ENCODE results near the gene TRIM31.

Gene TRIM31

DNA sequence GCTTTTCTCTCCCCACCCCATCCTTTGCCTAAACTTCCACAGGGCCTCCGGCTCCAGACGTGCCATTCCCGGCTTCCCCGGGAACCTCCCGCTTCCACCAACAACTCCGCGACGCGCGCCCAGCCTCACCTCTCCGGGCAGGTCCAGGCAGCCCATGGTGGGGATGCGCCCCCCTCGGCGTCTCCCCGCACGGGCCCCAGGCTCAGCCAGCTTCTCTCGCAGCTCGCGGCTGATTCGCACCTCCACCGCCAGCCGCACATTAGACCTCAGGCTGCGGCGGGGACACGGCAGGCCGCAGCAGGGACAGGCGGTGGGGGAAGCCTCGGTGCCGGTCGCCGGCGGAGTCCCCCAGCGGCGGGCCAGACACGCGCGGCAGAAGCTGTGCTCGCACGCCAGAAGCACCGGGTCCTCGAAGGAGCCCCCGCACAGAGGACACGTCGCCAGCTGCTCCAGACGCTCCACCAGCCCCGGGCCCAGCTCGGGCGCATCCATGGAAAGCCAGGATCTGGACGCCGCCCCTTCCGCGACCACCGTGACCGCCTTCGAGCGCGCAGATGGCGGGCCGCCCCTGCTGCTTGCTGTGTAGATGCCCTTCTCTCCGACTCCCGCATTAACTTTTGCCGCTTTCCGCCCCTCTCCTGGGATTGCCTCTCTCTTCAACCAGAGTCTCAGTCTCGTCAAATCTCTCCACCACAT, 37.6 kb downstream of the TRIM31 start, which contains the start of gene RNF39:
Gene RNF39 (minus strand): TSS at position 676 of the 696 bp plus-strand sequence. CDS start 184 bp downstream, at position 492.
- DNase-seq: peak in 1 of 2 donors; percentile 20

DNA sequence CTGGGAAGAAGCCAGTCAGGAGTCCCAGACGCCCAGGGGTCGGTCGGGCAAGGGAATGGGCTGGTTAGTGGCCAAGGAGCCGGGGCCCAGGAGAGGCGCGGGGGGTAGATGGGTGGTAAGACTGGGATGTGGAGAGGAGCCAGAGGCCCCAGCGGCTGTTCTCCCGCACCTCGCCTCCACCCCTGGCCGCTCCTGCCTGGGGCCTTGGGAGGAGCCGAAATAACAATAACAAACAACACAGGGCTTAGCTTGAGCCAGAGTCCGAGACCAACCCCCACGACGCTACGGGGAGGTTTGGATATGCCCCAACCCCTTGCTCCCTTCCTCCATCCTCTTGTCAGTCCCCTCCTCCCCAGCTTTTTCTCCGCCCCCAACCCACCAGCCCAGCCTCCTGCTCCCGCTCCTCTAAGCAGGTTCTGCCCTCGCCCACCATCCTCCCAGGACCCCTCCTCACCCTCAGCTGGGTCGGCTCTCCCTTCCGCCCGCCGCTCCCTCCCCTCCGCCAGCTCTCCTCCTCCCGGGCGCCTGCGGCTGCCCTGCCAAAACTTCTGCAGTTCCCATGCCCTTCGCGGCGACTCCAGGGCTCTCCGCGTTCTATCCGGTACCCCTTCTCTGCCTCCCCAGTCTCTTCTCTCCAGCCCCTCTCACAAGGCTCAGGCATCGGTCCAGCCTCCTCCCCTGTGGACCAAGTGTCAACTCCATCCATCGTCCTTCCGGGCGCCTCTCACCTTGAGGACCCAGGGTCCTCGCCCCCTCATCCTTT, 38.4 kb downstream of the TRIM31 start:
- DNase-seq: no peak

DNA sequence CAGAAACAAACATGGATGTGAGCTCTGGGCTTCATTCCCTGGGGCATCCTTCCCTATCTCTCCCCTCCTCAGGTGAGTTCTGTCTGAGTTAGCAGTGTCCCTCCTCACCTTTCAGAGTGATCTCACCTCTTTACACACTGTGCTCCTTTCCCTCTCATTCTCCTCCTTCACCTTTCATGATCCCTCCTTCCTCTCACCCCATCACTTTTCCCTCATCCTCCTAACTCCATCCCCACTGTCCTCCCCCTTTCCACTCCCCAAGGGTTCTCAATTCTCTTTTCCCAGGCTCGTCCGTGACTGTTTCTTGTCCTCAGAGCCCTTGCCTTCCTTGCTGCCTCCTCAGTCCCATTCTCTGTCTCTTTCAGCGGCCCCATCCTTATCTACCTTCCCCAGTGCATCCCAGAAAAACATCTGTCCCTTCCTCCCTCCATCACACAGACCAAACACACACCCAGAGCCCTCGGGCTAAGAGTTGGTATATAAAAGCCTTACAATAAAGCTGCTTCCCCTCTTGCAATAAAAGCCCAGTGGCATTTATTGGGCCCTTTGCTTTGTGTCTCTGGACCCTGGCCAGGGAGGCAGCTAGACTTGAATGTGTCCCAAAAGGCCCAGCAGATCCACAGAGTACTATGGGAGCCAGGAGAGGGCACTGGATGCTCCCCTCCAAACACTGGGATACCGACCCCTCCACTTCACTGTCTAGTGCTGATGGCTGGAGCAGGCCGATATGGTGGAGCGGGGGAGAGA, 39.2 kb downstream of the TRIM31 start:
- DNase-seq: no peak

- no peak for DNase-seq
Measured at GRCh38 chr6:30071858-30072257, 41.0 kb downstream of the TRIM31 start.

GRCh38 chr6:30071081-30071818, 41.6 kb downstream of the TRIM31 start:
- DNase-seq: no peak

DNA sequence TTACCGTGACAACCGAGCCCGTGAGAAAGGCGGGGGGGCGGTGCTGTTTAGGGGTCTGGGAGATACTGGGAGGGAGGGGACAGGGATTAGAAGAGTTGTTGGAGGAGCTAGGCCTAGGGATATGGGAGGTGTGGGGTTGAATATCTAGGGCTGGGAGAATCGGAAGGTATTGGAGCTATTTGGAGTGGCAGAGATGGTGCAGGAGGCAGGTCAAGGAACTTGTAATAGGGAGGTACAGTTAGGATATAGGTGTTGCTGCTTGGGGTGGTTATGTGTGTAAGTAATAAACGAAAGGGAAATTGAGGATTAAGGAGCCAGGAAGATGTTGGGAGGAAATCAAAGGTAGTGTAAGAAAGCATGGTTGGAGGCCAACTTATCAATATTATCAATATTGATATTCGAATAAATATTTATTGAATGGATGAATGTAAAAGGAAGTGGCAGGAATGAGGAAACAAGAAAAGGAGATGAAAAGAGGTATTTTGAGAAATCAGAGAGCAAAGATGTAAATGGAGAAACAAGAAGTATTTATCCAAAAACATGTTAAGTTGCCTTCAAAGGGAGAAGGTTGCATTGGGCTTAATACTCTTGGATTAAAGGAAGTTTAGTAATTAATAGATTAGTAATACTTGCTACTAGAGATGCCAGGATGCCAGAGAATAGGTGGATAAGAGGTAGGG, 45.3 kb downstream of the TRIM31 start:
- no peak for DNase-seq

GRCh38 chr6:30066577-30067459, 46.1 kb downstream of the TRIM31 start, which contains the start of gene PPP1R11:
Gene PPP1R11, plus strand, starts transcription at chr6:30067198. Its CDS starts 213 bp downstream, at chr6:30067411.
- DNase-seq: peak; percentile 98 to 99

GRCh38 chr6:30066082-30066481, 46.8 kb downstream of the TRIM31 start:
- DNase-seq: no peak

- DNase-seq: no peak
Measured at GRCh38 chr6:30063315-30063714, 49.6 kb downstream of the TRIM31 start.

GRCh38 chr6:30062471-30063178, 50.3 kb downstream of the TRIM31 start:
- DNase-seq: no peak

- peak in 1 of 2 donors; percentile 18 for DNase-seq
Measured at GRCh38 chr6:30061858-30062458, 50.9 kb downstream of the TRIM31 start.

DNA sequence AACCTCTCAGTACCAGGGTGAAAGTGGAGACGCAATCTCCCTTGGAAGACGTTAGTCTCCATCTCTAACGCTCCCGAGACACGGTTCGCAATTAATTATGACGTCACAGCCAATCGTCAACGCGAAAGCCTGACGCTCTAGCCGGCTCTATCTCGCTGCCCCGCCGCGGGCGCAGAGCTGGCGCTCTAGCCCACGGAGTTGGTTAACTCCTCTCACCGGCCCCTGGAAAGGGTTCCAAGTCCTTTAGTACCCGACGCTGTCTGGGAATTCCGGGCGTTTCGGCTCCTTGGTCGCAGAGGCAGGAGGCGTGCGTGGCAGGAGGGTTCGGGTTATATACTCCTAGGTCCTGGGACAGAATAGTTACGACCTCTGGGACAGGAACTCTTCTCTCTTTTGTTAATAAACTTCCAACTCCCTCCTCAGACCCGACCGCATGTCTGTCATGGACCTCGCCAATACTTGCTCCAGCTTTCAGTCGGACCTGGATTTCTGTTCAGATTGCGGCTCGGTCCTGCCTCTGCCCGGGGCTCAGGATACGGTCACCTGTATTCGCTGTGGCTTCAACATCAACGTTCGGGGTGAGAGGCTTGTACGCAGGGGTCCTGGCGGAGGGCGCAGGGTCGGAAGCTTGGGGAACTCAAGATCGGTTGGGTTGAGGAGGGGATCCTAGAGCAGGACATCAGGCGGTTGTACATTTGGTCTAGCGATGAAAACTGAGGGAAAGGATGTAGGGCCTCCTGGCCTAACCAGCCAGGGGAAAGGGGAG, 51.6 kb downstream of the TRIM31 start, which contains the start of gene POLR1H:
Gene POLR1H (plus strand): TSS at position 174 of the 766 bp plus-strand sequence. CDS start 260 bp downstream, at position 434.
- peak; percentile 83 to 86 for DNase-seq

- DNase-seq: peak in 1 of 2 donors; percentile 22
Measured at GRCh38 chr6:30060606-30061091, 52.2 kb downstream of the TRIM31 start.

- DNase-seq: no peak
Measured at GRCh38 chr6:30055513-30055912, 57.4 kb downstream of the TRIM31 start.

- no peak for DNase-seq
Measured at GRCh38 chr6:30053682-30054081, 59.2 kb downstream of the TRIM31 start.
